Measurements from ENCODE around the gene FARP1. TPM values are rescaled to one million over a fixed set of nuclear protein-coding genes. Genes with fewer than 3 reads are reported as not detected.
A peak's percentile ranks its signal among the peaks of the same experiment; 100 is the strongest.

FARP1 gene
- total RNA-seq, 1 donor from 2014 or later = 289 TPM

DNA sequence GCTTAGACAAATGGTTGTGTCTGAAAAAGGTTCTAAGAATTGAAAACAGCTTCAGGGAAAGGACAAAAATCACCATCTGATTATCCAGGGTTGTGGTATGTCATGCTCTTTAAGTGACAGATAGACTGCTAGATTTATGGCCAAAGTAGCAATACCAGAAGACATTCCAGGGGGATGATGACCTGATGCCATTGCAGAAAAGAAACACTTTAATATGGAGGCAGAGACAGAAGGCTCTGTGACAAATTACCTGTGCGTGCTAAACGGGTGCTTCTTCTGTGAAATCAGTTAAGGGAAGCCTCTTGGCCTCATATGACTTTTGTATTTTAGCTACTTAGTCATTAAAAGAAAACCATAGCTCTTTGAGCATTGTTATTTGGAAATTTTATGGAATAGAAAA is 178.5 kb downstream of the FARP1 start:
- Mint-ChIP-seq H3K36me3 (peaks cover 5% of the 10 kb centered on the region), H3K27ac (peak overlapping the region; percentile 89), H3K9me3 (no peaks in the 10 kb centered on the region), H3K27me3 (ENCODE audit: low read depth) (no peaks in the 10 kb centered on the region), H3K4me3 (no peak overlapping the region), H3K4me1 (peaks cover 55% of the 10 kb centered on the region)
- TF ChIP-seq, protein P1, sequence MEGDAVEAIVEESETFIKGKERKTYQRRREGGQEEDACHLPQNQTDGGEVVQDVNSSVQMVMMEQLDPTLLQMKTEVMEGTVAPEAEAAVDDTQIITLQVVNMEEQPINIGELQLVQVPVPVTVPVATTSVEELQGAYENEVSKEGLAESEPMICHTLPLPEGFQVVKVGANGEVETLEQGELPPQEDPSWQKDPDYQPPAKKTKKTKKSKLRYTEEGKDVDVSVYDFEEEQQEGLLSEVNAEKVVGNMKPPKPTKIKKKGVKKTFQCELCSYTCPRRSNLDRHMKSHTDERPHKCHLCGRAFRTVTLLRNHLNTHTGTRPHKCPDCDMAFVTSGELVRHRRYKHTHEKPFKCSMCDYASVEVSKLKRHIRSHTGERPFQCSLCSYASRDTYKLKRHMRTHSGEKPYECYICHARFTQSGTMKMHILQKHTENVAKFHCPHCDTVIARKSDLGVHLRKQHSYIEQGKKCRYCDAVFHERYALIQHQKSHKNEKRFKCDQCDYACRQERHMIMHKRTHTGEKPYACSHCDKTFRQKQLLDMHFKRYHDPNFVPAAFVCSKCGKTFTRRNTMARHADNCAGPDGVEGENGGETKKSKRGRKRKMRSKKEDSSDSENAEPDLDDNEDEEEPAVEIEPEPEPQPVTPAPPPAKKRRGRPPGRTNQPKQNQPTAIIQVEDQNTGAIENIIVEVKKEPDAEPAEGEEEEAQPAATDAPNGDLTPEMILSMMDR (IDR thresholded peaks at IDR 0.05; ENCODE audit: unreplicated experiment) = no peak
- no peak for DNase-seq (ENCODE audit: low spot score in 2 of 2, unreplicated experiment in 2 of 2)

DNA sequence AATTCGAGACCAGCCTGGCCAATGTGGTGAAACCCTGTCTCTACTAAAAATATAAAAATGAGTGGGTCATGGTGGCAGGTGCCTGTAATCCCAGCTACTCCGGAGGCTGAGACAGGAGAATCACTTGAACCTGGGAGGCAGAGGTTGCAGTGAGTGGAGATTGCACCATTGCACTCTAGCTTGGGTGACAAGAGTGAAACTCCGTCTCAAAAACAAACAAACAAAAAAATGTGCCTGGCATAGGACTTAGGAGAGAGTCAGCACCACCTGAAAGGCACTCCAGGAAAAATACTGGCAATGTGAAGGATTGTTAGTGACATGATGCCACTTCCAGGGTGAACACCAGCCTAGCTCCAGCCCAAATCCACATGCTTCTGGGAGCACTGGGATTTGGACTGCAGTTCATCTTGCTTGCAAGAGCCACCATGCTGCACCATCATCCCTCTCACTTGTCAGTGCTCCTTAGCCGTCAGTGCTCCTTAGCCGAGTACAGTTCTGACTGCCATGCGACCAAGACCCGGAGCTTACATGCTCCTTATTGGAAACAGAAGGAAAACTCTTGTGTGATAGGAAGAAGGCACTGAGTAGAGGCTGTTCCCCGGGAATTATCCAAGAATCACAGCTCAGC is 179.3 kb downstream of the FARP1 start:
- no peaks in the 10 kb centered on the region for H3K27me3 Mint-ChIP-seq (ENCODE audit: low read depth)
- DNase-seq (ENCODE audit: low spot score in 2 of 2, unreplicated experiment in 2 of 2) = no peak
- TF ChIP-seq, protein P1 (IDR thresholded peaks at IDR 0.05; ENCODE audit: unreplicated experiment) = no peak
- H3K4me3 Mint-ChIP-seq = no peak overlapping the region
- H3K4me1 Mint-ChIP-seq = peaks cover 63% of the 10 kb centered on the region
- H3K27ac Mint-ChIP-seq = peak overlapping the region; percentile 89
- H3K9me3 Mint-ChIP-seq = no peaks in the 10 kb centered on the region
- peaks cover 5% of the 10 kb centered on the region for H3K36me3 Mint-ChIP-seq

DNA sequence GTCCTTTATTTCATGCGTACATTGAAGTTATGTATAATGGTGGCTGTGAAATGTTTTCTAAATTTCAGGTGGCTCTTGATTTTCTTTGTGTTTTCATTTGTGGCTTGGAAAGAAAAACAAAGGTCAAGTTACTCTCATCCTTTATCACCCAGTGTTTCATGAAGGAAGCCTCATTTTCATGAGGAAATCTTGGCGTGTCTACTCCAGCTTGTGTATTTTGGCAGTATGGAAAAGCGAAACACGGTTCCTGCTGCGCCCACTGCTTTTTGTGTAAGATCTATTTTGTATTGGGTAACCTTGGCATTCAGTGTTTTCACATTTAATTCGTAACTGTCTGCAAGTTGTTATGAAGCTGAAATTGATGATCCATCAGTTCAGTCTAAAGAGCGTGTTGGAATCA is 181.2 kb downstream of the FARP1 start:
- TF ChIP-seq, protein P1 (IDR thresholded peaks at IDR 0.05; ENCODE audit: unreplicated experiment) = no peak
- no peak for DNase-seq (ENCODE audit: low spot score in 2 of 2, unreplicated experiment in 2 of 2)
- Mint-ChIP-seq H3K4me1 (peaks cover 82% of the 10 kb centered on the region), H3K9me3 (no peaks in the 10 kb centered on the region), H3K27ac (peak overlapping the region; percentile 8), H3K36me3 (peaks cover 2% of the 10 kb centered on the region), H3K4me3 (no peak overlapping the region), H3K27me3 (ENCODE audit: low read depth) (no peaks in the 10 kb centered on the region)

DNA sequence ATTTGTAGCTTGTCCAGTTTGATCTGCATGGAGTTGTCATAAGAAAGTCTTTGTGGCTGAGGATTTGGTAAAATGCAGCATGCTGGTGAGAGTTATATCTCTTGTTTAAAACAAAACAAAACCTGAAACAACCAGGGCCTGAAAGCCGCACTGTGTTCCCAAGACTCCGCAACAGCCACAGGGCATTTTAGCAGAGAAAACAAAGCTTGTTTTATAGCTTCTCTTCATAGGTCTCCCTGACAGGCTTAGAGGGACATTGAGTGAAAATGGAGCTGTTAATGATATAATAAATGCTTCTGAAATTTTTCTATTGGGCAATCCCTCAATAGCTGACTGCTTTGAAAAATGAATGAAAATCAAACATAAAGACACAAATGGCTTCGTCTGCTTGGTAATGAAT is 182.8 kb downstream of the FARP1 start:
- Mint-ChIP-seq H3K9me3 (no peaks in the 10 kb centered on the region), H3K27ac (peak overlapping the region; percentile 94), H3K4me3 (no peak overlapping the region), H3K4me1 (peaks cover 84% of the 10 kb centered on the region), H3K27me3 (ENCODE audit: low read depth) (no peaks in the 10 kb centered on the region), H3K36me3 (peaks cover 2% of the 10 kb centered on the region)
- TF ChIP-seq, protein P1 (IDR thresholded peaks at IDR 0.05; ENCODE audit: unreplicated experiment) = no peak
- DNase-seq (ENCODE audit: low spot score in 2 of 2, unreplicated experiment in 2 of 2) = no peak

DNA sequence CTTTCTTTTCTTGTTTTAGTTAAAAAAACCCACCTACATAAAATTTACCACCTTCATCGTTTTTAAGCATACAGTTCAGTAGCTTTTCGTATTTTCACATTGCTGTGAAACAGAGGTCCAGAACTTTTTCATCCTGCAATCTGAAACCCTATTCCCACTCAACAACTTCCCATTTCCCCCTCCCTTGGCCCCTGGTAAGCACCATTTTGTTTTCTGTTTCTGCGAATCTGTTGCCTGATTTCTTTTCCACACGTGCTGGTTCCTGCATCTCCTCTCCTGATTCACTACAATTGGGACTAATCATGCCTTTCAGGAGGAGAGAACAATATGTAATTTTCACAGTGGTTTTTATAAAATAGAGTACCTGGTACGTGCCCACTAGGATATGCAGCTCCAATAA is 183.4 kb downstream of the FARP1 start:
- Mint-ChIP-seq H3K9me3 (no peaks in the 10 kb centered on the region), H3K27ac (peak overlapping the region; percentile 94), H3K27me3 (ENCODE audit: low read depth) (no peaks in the 10 kb centered on the region), H3K36me3 (no peaks in the 10 kb centered on the region), H3K4me1 (peaks cover 80% of the 10 kb centered on the region), H3K4me3 (no peak overlapping the region)
- TF ChIP-seq, protein P1 (IDR thresholded peaks at IDR 0.05; ENCODE audit: unreplicated experiment) = no peak
- DNase-seq (ENCODE audit: low spot score in 2 of 2, unreplicated experiment in 2 of 2) = no peak

Data from mesothelial cell of epicardium (in vitro differentiated cells).